Lung microvascular endothelial cell (primary cell): Measurements from ENCODE around the gene CUEDC2. TPM values are rescaled to one million over a fixed set of nuclear protein-coding genes. Genes with fewer than 3 reads are reported as not detected.

ENCODE experiments used
- DNase-seq, 2 donors: peaks; one replicate each; pipeline versions ENCODE4 v3.0.0 to v3.0.0-alpha.2; 2010; ENCODE audit warnings: low read depth in 2 of 2
- total RNA-seq: library from RNA; depleted of rRNA; stranded (reverse); fragments of >200 nt; gene quantifications from 2 replicates; pipeline ENCODE4 v1.2.1, GENCODE V29; 2014

Gene CUEDC2
- total RNA-seq, 1 donor from 2014 or later = 36.3 TPM

DNA sequence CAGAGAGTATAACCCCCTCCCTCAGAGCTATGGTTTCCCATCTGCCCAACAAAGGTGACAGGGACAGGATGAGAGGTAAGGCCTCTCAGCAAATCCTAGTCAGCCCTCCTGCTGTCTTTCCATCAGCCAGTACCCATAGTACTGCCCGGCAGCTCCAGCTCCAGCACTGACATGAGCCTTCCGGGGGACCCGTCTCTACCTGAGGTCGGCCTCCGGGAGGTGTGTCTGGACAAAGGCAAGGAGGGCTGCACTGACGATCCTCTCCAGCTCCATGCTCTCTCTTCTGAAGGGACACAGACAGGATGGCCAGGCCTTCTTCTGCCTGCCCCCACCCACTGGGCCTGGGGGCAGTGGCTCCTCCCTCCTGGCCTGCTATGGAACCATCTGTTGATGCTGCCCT, 7.5 kb downstream of the CUEDC2 start:
- DNase-seq = no peak

- DNase-seq = no peak
These were observed 8.2 kb downstream of the CUEDC2 start for GRCh38 chr10:102424145-102424544.

DNA sequence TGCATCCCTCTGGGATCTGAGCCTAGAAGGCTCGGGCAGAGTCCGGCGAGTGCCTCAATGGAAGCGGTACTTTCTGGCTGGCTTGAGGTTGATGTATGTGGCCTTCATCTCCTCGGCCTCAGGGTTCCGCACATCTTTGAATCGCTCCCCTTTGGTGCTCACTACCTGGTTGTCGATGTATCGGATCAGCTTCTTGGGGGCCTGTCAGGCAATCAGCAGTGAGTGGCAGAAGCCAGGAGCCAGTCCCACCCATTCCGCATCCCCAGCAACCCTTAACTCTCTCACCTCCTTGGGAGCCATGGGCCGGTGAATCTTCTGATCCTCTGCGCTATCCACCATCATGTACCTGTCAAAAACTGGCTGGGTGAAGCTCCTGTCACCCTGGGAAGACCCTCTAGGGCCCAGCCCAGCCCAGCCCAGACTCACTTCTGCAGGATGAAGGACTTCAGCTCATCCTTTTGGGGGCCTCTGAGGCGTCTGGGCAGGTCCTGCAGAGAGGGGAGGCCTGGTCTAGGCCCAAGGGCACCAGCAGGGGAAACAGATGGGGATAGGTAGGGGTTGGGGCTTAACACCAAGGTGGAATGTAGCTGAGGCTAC, 8.9 kb downstream of the CUEDC2 start:
- no peak for DNase-seq

- DNase-seq = peak; percentile 83 to 88
These were observed 9.7 kb downstream of the CUEDC2 start for GRCh38 chr10:102422545-102423129.

GRCh38 chr10:102421757-102422512, 10.4 kb downstream of the CUEDC2 start:
- DNase-seq = peak; percentile 20 to 33

DNA sequence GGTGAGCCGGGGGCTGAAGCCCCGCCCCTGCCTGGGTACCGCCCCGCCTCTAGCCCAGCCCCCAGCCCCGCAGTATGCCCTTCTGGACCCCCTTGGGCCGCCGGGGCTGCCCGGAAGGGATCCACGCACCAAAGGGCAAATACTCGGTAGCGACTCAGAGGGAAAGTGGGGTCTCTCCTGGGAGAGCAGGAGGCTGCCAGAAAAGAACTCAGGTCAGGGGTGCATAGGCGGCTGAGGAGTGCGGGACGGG, 10.9 kb downstream of the CUEDC2 start:
- no peak for DNase-seq

DNA sequence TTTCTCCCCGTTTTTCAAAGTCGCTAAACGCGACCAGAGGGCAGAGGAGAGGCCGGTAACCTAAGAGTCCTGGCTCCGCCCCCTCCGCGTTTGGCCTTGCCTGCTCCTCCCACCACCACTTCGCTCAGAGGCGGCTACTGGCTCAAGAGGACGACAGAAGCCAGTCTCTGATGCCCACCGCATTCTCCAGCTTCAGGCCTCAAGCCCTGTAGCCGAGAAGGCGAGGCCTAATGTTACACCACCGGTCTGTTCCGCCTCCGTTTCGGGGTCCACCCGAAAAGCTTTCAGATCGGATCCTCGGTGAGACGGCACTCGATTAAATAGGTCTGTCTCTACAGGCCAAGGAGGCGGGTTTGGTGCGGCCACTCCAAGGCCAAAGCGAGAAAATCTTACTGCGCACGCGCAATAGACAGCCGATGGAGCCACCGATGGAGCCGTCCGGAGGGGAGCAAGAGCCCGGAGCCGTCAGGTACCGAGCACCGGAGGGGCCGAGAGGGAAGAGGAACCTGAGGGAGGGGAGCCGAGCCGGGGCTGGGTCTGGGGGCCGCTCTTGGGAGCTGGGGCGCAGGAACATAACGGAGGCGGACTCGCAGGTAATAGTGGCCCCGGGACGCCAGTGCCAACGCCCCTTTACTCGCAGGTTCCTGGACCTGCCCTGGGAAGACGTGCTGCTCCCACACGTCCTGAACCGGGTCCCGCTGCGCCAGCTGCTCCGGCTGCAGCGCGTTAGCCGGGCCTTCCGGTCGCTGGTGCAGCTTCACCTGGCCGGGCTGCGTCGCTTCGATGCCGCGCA, 11.5 kb downstream of the CUEDC2 start, which contains the start of gene FBXL15:
Gene FBXL15, plus strand, starts transcription at position 123 of the 793 bp plus-strand sequence. Its CDS starts 294 bp downstream, at position 417.
- peak; percentile 95 to 97 for DNase-seq

DNA sequence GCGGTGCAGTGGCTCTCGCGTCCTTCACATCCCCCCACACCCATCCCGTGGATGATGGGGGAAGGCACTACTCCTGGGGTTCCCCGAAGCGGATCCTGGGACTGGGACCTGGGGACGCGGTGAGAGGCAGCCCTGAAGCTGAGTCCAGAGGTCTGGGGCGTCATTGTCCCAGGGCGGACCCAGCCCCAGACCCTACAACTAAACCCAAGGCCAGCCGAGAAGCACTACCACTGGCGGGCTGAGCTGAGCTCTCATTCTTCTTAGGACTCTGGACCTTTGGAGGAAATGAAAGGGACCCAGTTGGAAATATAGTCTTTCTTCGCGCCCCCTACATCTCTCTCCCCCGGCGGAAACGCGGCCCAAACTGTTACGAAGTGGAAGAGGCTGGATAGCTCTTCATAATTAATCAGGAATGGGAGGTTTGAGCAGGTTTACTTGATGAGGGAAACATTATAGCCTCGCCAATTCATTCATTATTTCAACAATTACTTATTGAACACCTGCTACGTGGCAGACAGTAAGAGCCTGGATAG, 12.1 kb downstream of the CUEDC2 start:
- no peak for DNase-seq

DNA sequence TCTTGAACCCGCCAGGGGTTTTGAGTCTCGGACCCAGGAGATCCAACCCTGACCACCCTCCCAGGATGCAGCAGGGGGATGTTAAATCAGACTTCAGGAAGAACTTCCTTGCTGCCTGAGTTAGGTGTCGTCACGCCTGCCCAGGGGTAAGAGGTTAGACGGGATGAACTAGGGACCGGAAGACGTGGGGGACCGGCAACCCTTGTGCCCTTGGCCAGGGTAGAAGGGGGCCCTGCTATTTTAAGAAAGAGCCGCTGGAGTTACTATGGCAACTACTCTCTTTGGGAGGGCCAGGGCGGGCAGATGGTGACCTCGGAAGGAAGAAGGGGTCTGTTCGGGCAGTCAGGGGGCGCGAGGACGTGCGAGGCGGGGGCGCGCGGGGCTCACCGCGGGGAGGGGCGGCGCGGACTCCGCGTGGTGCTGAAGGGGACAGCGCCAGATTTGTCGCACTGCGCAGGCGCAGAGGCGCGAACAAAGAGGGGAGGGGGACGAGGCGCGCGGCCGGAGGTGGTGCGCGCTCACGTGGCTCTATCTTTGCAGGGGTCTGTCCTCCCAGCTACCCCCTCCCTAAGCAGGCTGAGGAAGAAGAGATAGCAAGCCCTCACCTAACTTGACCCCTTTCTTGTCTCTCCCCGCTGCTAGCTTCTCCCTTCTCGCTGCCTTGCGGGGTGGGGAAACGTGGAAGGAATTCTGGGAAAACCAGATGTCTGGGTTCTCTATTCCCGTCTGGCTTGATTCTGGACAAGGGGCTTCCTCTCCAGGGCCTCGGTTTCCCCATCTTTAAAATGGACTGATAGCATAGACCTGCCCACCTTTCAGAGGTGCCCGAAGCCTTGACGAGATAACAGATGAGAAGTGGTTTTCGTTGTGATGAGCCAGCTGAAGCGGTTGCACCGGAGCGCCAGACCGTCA, 12.8 kb downstream of the CUEDC2 start:
- DNase-seq = peak; percentile 23 to 55

DNA sequence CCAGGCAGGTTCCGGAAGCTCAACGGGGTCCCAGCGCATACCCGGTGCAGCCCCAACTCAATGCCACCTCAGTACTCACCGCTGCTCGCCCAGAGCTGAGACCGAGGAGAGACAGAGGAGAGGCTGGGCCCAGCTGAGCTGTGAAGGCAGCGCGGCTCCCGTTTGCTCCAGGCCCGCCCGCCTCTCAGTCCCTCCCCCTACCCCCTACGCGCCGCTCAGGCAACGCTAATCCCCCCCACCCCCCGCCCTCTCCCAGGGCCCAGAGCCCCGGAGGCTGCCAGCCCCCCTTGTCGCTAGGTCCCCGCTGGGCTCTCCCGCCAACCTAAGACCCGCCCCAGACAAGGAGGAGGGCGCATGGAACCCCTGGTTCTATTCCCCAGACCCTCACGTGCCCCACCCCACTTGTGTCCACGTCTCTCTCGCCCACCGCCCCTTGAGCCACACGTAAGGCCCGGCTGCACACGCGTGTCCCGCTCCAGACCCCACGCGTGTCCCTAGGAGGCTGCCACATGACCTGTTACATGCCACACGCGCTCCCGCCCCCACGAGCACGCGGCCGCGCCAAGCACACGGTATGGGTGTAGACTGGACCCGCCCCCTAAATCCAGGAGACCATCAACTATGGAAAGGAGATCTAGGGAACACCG, 13.6 kb downstream of the CUEDC2 start, which contains the start of gene PSD:
Gene PSD, minus strand, starts transcription at position 164 of the 647 bp plus-strand sequence. CDS start 1,747 bp downstream, outside the sequence.
- no peak for DNase-seq

DNA sequence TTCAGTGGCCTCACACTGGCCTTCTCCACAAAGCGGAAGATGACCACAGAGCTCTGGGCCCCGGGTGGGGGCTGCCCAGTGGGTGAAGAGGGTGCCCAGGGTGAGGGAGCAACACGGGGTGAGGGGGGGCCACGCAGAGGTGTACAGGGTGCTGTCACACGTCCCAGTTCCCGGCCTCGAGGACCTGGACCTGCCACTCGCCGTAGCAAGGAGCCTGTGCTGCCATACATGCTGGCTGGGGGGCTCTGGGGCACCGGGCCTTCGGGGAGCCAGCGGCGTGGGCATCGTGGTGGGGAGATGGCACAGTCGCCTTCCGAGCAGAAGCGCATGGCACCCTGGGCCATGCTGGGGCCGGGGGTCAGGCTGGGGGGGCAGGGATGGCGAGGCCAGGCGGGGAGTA, 15.7 kb downstream of the CUEDC2 start:
- no peak for DNase-seq

DNA sequence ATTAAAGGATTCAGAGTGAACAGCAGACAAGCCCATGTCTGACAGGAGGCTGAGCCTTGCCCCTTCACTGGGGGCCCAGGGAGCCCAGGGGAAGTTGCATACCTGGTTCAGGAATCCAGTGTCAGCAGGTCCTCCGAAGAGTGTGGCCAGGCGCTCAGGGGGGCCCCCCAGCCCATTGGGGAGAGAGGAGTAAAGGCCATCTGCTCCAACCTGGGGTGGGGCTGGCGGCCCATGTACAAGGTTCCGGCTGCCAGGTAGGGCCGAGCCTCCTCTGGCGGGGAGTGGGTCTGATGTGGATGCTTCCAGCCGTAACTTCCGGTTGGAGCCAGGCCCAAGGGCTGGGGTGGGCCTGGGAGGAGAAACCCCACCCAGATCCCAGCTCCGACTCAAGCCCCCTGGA, 16.1 kb downstream of the CUEDC2 start:
- DNase-seq = no peak

GRCh38 chr10:102414749-102415148, 17.6 kb downstream of the CUEDC2 start:
- no peak for DNase-seq

- DNase-seq = no peak
These were observed 18.4 kb downstream of the CUEDC2 start for GRCh38 chr10:102413806-102414561.

DNA sequence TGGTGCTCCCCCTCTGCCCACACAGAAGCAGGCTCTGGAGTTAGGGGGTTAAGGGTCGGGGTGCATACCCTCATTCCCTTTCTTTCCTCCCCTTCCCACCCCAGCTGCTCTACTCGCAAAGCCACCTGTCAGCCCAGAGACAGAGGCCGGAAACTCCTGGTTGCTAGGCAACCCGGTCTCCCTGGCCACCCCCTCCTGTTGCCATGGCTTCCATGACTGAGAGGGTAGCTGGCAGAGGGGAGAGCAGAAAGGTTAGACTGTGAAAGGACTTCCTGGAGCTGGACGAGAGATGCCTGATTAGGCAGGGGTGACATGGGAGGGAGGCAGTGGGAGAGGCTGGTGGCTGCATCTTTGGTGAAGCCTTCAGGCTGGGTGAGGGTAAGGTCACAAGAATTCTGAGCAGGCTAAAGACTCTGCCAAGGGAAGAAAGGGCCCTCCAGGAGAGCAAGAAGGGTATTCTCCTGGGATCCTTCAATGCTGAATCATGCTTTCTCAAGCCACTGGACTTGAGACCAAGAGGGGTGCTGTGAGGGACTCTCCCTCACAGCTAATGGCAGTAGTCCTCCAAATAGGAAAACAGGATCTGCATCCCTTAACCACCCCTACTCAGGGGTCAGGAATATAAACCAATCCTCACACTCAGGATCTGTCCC, 19.2 kb downstream of the CUEDC2 start:
- no peak for DNase-seq

- DNase-seq = no peak
These were observed 20.1 kb downstream of the CUEDC2 start for GRCh38 chr10:102412293-102412692.

DNA sequence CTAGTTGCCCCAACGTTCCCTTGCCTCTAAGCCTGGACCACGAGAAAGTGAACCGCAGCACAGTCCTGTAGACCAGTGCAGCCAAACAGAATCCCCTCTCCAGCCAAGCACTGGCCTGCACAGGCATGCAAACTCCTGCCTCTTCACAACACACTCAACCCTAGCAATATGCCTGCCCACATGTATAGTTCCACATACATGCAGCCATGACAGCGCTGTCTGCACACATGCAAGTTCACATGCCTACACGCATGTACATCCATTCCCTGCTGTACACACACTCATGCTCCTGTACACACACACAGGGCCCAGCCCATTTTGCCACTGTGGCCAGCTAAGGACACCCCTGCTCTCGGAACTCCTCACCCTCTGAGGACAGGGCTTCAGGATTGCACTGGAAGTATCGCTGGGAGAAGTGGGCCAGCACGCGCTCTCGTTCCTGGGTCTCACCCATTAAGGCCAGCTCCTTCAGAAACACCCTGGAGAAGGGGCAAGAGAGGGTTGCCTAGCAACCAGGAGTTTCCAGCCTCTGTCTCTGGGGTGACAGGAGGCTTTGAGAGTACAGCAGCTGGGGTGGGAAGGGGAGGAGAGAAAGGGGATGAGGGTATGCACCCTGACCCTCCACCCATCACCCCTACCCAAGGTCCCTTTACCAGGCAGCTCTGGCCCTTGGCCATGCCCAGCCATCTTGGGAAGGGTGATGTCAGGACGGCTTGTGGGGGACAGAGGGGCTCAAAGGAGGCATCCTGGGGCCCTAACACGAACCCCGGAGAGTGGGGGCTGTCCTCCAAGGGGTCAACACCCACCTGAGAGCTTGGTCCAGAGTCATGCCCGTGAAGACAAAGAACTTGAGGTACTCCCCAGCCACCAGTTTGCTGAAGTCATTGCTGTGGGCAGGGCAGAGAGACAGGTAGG, 20.8 kb downstream of the CUEDC2 start:
- no peak for DNase-seq
